H1 (cell line): ENCODE results near the gene SCNN1G.

Source experiments
- BACH1 ChIP-seq: IDR thresholded peaks from 2 replicates; pipeline ENCODE4 v1.6.1; 2012; ENCODE audit warnings: low read length, improper control_type of control experiment
- CREB1 ChIP-seq: IDR thresholded peaks from 2 replicates; pipeline ENCODE4 v1.6.1; 2012; ENCODE audit warnings: inconsistent platforms
- CTCF ChIP-seq, 3 experiments: IDR thresholded peaks; 1 replicate in 2 of 3; 2 replicates in 1 of 3; pipeline versions ENCODE4 v1.5.1 to v1.6.1; 2011; ENCODE audit warnings: low read length in 3 of 3, mild to moderate bottlenecking in 3 of 3, inconsistent platforms in 2 of 3, low read depth in 1 of 3, moderate library complexity in 1 of 3; ENCODE audit not compliant: insufficient read depth in 1 of 3; ENCODE audit errors: control extremely low read depth in 1 of 3
- EP300 ChIP-seq, 2 experiments: IDR thresholded peaks; 1 replicate in 1 of 2; 2 replicates in 1 of 2; pipeline ENCODE4 v1.6.1; 2011 to 2012; ENCODE audit warnings: low read depth in 2 of 2, low read length in 2 of 2, mild to moderate bottlenecking in 2 of 2, borderline replicate concordance in 1 of 2, inconsistent platforms in 1 of 2, moderate library complexity in 1 of 2
- GABPA ChIP-seq: IDR thresholded peaks from 2 replicates; pipeline ENCODE4 v1.6.1; 2011; ENCODE audit warnings: mild to moderate bottlenecking, low read length, moderate library complexity, borderline replicate concordance; ENCODE audit not compliant: insufficient read depth
- PHF8 ChIP-seq: fragments of 200-600 bp; sonication (generic); conservative IDR thresholded peaks from 2 replicates; pipeline ENCODE4 v1.7.1; 2012; ENCODE audit warnings: low read depth, mild to moderate bottlenecking, inconsistent platforms, low read length, moderate library complexity
- RFX5 ChIP-seq: IDR thresholded peaks from 2 replicates; pipeline ENCODE4 v1.6.1; 2011; ENCODE audit warnings: low read depth, low read length, improper control_type of control experiment, borderline replicate concordance
- SP1 ChIP-seq: IDR thresholded peaks from 2 replicates; pipeline ENCODE4 v1.6.1; 2011; ENCODE audit warnings: low read depth, low read length
- TAF1 ChIP-seq: IDR thresholded peaks from 2 replicates; pipeline ENCODE4 v1.6.1; 2011; ENCODE audit warnings: mild to moderate bottlenecking, low read depth, low read length
- TEAD4 ChIP-seq: IDR thresholded peaks from 2 replicates; pipeline ENCODE4 v1.6.1; 2012; ENCODE audit warnings: low read depth, low read length, inconsistent platforms, mixed read lengths
- USF2 ChIP-seq: IDR thresholded peaks from 2 replicates; pipeline ENCODE4 v1.6.1; 2011; ENCODE audit warnings: low read length, improper control_type of control experiment

- TF ChIP-seq CTCF (IDR thresholded peaks at IDR 0.05; ENCODE audit: control extremely low read depth in 1 of 3, insufficient read depth in 1 of 3, low read depth in 1 of 3, low read length in 3 of 3) (no peak), PHF8 (no peak), TAF1 (no peak), CREB1 (no peak), BACH1 (no peak), SP1 (no peak), TEAD4 (no peak), EP300 (IDR thresholded peaks at IDR 0.05; ENCODE audit: borderline replicate concordance in 1 of 2, low read depth in 2 of 2, low read length in 2 of 2) (no peak), USF2 (no peak), RFX5 (no peak), GABPA (no peak)
Measured at GRCh38 chr16:23255000-23255399, 72.5 kb downstream of the SCNN1G start.
